GM18526 (cell line): ENCODE measurements around the gene PFN1.
A peak's percentile ranks its signal among the peaks of the same experiment; 100 is the strongest.

Experiments used
- POLR2A ChIP-seq: IDR thresholded peaks from 3 replicates; pipeline ENCODE4 v1.6.1; 2011; ENCODE audit not compliant: insufficient read length; ENCODE audit errors: extremely low read depth

PFN1 gene

GRCh38 chr17:4948166-4948930, at the start of gene PFN1:
Gene PFN1, minus strand, starts transcription at chr17:4948530. Its CDS starts 136 bp downstream, at chr17:4948394.
- peak; percentile 96 for TF ChIP-seq POLR2A

- peak; percentile 60 for TF ChIP-seq POLR2A
Observed at GRCh38 chr17:4997302-4998026, 49.1 kb upstream of the PFN1 start, which contains the start of the genes INCA1 and KIF1C. Gene INCA1, minus strand, starts transcription at chr17:4997522. Its CDS starts 3,085 bp downstream, at chr17:4994437. Gene KIF1C, plus strand, starts transcription at chr17:4997950. Its CDS starts 2,297 bp downstream, at chr17:5000247.

DNA sequence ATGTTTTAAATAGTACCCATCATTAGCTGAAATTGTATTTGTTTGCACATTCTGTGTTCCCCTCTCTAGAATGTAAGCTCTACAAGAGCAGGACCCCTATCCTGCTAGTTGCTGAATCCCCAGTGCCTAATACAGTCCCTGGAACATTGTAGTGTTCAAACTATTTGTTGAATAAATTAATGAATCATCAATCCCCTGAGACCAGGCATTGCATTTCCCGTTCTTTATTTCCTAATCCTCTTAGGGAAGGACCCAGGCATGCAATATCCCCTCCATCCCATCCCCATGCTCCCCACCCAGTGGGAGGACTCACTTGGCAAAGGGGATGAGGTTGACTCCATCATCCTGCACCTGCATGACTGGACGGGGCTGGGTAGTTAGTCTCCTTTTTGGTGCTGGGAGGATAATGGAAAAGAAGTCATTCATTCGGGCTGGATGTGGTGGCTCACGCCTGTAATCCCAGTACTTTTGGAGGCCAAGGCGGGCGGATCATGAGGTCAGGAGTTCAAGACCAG, 45.8 kb upstream of the PFN1 start:
- TF ChIP-seq POLR2A: no peak

GRCh38 chr17:4987767-4988567, 39.6 kb upstream of the PFN1 start:
- TF ChIP-seq POLR2A: peak; percentile 56

- TF ChIP-seq POLR2A: no peak
Observed at GRCh38 chr17:4986951-4987766, 38.8 kb upstream of the PFN1 start, which contains the start of gene CAMTA2. Gene CAMTA2, minus strand, starts transcription at chr17:4987675. Its CDS starts 1,453 bp downstream, at chr17:4986222.

DNA sequence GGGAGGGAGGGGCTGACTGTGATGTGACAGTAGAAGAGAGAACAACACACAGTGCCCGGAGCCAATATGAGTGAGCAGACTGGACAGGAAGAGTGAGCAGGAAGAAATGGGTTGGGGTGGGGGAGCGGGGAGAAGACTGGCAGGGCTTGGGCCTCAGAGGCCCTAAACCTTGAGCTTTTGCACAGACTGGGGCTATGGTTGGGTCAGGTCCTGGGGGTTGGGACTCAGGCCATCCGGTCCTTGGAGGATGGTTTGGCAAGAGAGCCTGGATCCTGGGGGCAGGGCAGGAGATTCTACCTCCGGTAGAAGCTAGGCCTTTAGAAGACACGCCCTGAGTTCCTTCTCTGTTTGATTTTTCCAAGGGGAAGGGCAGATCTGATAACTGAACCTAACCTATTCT, 38.1 kb upstream of the PFN1 start:
- no peak for TF ChIP-seq POLR2A

DNA sequence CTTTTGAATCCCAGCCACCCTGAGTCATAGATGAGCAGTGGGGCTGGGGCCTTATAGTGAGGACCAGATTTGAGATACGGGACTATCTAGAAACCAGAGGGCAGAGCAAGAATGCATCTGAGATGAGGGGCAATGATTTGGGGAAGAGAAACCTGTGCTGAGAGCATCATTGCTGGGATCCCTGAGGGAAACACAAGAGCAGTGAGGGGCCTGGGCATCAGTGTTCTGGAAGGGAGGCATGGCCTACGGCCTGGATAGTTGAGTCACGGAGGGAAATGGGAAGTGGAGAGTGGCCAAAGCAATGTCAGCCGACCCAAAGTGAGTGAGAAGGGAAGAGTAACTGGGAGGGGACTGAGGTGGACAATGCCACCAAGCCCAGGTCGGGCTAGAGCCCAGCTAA, 34.0 kb upstream of the PFN1 start:
- no peak for TF ChIP-seq POLR2A

DNA sequence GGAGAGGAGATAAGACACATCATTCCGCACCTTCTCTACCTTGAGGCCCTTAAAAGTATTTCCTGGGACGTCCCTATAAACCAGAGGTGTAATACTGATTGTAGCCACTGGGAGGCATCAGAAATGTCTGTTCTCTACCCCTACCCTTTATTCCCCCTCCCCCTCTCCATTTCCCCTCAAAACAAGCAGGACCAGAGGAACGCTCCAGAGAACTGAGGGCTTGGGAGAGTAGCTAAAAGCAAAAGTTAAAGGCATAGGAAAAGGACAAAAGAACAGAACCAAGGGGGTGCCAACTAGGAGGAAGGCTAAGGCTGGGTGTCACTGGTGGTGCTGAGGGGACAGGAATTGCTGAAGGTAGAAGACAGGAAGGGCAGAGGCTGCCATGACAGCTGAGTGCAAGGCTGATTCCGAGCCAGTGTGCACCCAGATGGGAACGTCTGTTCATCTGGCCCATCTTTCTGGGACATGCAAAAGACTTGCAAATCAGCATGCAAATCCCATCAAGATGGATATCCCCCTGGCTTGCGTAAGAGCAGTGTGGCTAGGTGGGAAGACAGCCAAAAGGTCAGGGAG, 32.4 kb upstream of the PFN1 start:
- TF ChIP-seq POLR2A: no peak

DNA sequence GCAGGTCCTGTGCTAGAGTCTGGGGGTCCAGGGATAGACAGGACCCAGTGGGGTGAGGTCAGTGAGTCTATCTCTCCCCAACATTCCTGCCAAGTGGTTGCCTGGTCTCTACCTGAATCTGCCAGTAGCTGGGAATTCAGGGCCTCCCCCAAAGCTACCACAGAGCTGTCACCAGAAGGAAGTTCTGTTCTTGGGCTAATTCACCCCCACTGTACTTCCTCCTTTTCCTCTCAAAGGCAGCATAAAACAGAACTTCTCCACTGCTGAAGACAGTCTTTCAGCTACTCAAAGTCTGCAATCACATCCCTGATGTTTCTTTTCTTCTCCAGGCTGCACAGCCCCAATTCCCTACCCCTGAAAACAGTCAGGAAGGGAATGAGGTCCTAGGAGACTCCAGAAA, 30.4 kb upstream of the PFN1 start:
- no peak for TF ChIP-seq POLR2A

GRCh38 chr17:4974115-4974670, 25.9 kb upstream of the PFN1 start:
- TF ChIP-seq POLR2A: no peak

GRCh38 chr17:4973256-4974114, 25.2 kb upstream of the PFN1 start:
- no peak for TF ChIP-seq POLR2A

DNA sequence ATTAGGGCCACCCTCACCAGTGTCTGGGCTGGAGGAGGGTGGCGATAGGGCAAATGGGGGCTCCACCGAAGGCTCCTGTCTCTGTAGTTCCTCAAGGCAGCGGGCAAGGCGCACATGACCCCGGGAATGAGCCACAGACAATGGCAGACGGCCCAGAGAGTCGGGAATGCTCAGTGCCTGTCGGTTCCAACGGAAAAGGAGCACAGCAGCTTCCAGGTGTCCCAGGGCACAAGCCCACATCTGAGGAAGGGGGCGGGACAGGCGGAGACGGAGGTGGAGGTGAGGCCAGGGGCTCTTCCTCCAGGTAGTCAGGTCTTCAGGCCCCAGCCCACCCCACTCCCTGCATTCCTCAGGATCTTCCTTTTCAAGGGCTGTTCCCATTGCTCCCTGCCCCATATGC, 24.4 kb upstream of the PFN1 start:
- no peak for TF ChIP-seq POLR2A

DNA sequence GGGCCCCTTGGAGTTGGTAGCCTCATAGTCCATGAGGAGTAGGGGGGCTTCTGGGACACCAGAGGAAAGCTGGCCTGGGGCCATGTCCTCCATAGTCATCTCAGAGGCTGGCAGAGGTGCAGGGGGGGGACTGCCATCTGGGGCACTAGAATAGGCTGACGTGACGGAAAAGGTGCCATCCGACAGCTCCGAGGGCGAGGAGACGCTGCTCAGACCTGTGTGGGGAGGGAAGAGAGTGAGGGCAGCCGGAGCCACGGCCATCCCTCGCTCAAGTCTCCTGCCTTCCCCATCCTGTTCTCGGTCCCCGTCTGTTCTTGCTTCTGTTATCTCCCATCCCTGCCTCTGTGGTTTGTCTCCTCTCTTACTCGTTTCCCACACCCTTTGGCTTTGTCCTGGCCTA, 24.0 kb upstream of the PFN1 start:
- no peak for TF ChIP-seq POLR2A
